Measurements from ENCODE around the gene WDR90. TPM values are rescaled to one million over a fixed set of nuclear protein-coding genes. Genes with fewer than 3 reads are reported as not detected.

Gene WDR90
- total and polyA plus RNA-seq, 3 donors from 2014 or later, result 102 to 195 (median 155) TPM

GRCh38 chr16:616733-617586 is 32.2 kb upstream of the WDR90 start:
- 96 to 97% methylated on average over 26 to 38 of the region's 39 CpGs for whole genome bisulfite sequencing, 2 donors
- intact Hi-C loops (cut with DNase I; ENCODE audit: low total_unique reads), result no loop called here

GRCh38 chr16:617855-618254 is 31.3 kb upstream of the WDR90 start:
- Histone ChIP-seq H3K27me3 (no peaks in the 10 kb centered on the region), H3K9me3 (no peaks in the 10 kb centered on the region), H3K4me3 (no peak overlapping the region), H3K36me3 (ENCODE audit: low read depth, missing control alignments) (no peaks in the 10 kb centered on the region), H3K27ac (no peak overlapping the region), H3K4me1 (peaks cover 4% of the 10 kb centered on the region)
- no peak for TF ChIP-seq CTCF (IDR thresholded peaks at IDR 0.05)
- TF ChIP-seq POLR2A (IDR thresholded peaks at IDR 0.05), result no peak
- DNase-seq, result no peak
- intact Hi-C loops (cut with DNase I; ENCODE audit: low total_unique reads), result no loop called here
- WGBS, 2 donors, result 90 to 92% methylated on average over 14 to 16 of the region's 16 CpGs

More at GRCh38 chr16:616733-617586, 32.2 kb upstream of the WDR90 start:
- no peaks in the 10 kb centered on the region for H3K36me3 ChIP-seq (ENCODE audit: low read depth, missing control alignments)
- H3K27me3 ChIP-seq, result no peaks in the 10 kb centered on the region
- peaks cover 4% of the 10 kb centered on the region for H3K4me1 ChIP-seq
- H3K4me3 ChIP-seq, result no peak overlapping the region
- no peak overlapping the region for H3K27ac ChIP-seq
- no peaks in the 10 kb centered on the region for H3K9me3 ChIP-seq
- TF ChIP-seq POLR2A (IDR thresholded peaks at IDR 0.05), result no peak
- no peak for TF ChIP-seq CTCF (IDR thresholded peaks at IDR 0.05)
- no peak for DNase-seq

- 91 to 99% methylated on average over 13 to 20 of the region's 20 CpGs for WGBS, 2 donors
- Histone ChIP-seq H3K36me3 (ENCODE audit: low read depth, missing control alignments) (no peaks in the 10 kb centered on the region), H3K27ac (no peak overlapping the region), H3K27me3 (no peaks in the 10 kb centered on the region), H3K4me1 (peaks cover 4% of the 10 kb centered on the region), H3K9me3 (no peaks in the 10 kb centered on the region), H3K4me3 (no peak overlapping the region)
- intact Hi-C loops (cut with DNase I; ENCODE audit: low total_unique reads), result no loop called here
- no peak for DNase-seq
- TF ChIP-seq POLR2A (IDR thresholded peaks at IDR 0.05), result no peak
- no peak for TF ChIP-seq CTCF (IDR thresholded peaks at IDR 0.05)
Measured at GRCh38 chr16:619476-620100, 29.6 kb upstream of the WDR90 start.

GRCh38 chr16:620700-621525 is 28.3 kb upstream of the WDR90 start:
- H3K27ac ChIP-seq, result no peak overlapping the region
- H3K4me3 ChIP-seq, result no peak overlapping the region
- no peaks in the 10 kb centered on the region for H3K36me3 ChIP-seq (ENCODE audit: low read depth, missing control alignments)
- intact Hi-C loops (cut with DNase I; ENCODE audit: low total_unique reads), result no loop called here
- peaks cover 4% of the 10 kb centered on the region for H3K4me1 ChIP-seq
- WGBS, 2 donors, result 61 to 62% methylated on average over 11 to 39 of the region's 41 CpGs
- DNase-seq, result no peak
- H3K9me3 ChIP-seq, result no peaks in the 10 kb centered on the region
- H3K27me3 ChIP-seq, result no peaks in the 10 kb centered on the region
- TF ChIP-seq POLR2A (IDR thresholded peaks at IDR 0.05) (no peak), CTCF (IDR thresholded peaks at IDR 0.05) (no peak)
